GM18951 (cell line): ENCODE results near the gene PCP2.
A peak's percentile ranks its signal among the peaks of the same experiment; 100 is the strongest.

Source experiments
- POLR2A ChIP-seq: IDR thresholded peaks from 4 replicates; pipeline ENCODE4 v1.6.1; 2011; ENCODE audit warnings: mild to moderate bottlenecking; ENCODE audit not compliant: insufficient read length, insufficient read depth; ENCODE audit errors: extremely low read depth
- in situ Hi-C: fragments of 300-500 bp; cut with MboI; formaldehyde crosslinking; loops from one replicate; pipeline ENCODE4 v1.12.0; 2022; ENCODE audit warnings: low sequenced_read_pairs, mixed read lengths, inconsistent platforms; ENCODE audit not compliant: unreplicated experiment

The PCP2 gene

GRCh38 chr19:7641290-7642276, 8.1 kb upstream of the PCP2 start:
- in situ Hi-C loops: loop anchor here (10.0 kb wide), 1 partner anchor 163 kb away; no protein-coding TSS in a partner anchor
- TF ChIP-seq POLR2A: no peak

GRCh38 chr19:7640803-7641202, 7.3 kb upstream of the PCP2 start:
- no peak for TF ChIP-seq POLR2A
- in situ Hi-C loops: loop anchor here (10.0 kb wide), 1 partner anchor 164 kb away; no protein-coding TSS in a partner anchor

GRCh38 chr19:7639863-7640348, 6.4 kb upstream of the PCP2 start:
- TF ChIP-seq POLR2A: no peak
- in situ Hi-C loops: loop anchor here (10.0 kb wide), 1 partner anchor 165 kb away; no protein-coding TSS in a partner anchor

- in situ Hi-C loops: no loop called here
- no peak for TF ChIP-seq POLR2A
These were observed 5.4 kb upstream of the PCP2 start for GRCh38 chr19:7638802-7639465.

- in situ Hi-C loops: no loop called here
These were observed 4.1 kb upstream of the PCP2 start for GRCh38 chr19:7637374-7638256.

GRCh38 chr19:7636691-7637373, 3.3 kb upstream of the PCP2 start, which contains the start of gene STXBP2:
STXBP2 (plus strand) TSS chr19:7637110; CDS start chr19:7637150, 40 bp downstream.
- TF ChIP-seq POLR2A: peak; percentile 87
- in situ Hi-C loops: no loop called here

More at GRCh38 chr19:7637374-7638256, 4.1 kb upstream of the PCP2 start:
- no peak for TF ChIP-seq POLR2A

- TF ChIP-seq POLR2A: no peak
- in situ Hi-C loops: no loop called here
These were observed 2.8 kb upstream of the PCP2 start for GRCh38 chr19:7636317-7636690.

GRCh38 chr19:7635670-7636069, 2.2 kb upstream of the PCP2 start:
- in situ Hi-C loops: no loop called here
- no peak for TF ChIP-seq POLR2A

GRCh38 chr19:7632340-7633203, 947 bp downstream of the PCP2 start:
- TF ChIP-seq POLR2A: no peak
- in situ Hi-C loops: no loop called here

GRCh38 chr19:7631577-7631976, 1.9 kb downstream of the PCP2 start:
- in situ Hi-C loops: no loop called here
- TF ChIP-seq POLR2A: no peak

GRCh38 chr19:7629347-7630054, 4.0 kb downstream of the PCP2 start, which contains the start of the genes PET100 and XAB2:
PET100 (plus strand) TSS chr19:7629793; CDS start chr19:7629834, 41 bp downstream.
XAB2 (minus strand) TSS chr19:7629545; CDS start chr19:7629527, 18 bp downstream.
- in situ Hi-C loops: no loop called here
- peak; percentile 68 for TF ChIP-seq POLR2A
